ENCODE measurements around the gene PSPN.
"Not testable (repeated sequence)": the region's sequence is repeated elsewhere in the genome, so short reads cannot be mapped to it uniquely, and the experiment has no call there.

The PSPN gene

DNA sequence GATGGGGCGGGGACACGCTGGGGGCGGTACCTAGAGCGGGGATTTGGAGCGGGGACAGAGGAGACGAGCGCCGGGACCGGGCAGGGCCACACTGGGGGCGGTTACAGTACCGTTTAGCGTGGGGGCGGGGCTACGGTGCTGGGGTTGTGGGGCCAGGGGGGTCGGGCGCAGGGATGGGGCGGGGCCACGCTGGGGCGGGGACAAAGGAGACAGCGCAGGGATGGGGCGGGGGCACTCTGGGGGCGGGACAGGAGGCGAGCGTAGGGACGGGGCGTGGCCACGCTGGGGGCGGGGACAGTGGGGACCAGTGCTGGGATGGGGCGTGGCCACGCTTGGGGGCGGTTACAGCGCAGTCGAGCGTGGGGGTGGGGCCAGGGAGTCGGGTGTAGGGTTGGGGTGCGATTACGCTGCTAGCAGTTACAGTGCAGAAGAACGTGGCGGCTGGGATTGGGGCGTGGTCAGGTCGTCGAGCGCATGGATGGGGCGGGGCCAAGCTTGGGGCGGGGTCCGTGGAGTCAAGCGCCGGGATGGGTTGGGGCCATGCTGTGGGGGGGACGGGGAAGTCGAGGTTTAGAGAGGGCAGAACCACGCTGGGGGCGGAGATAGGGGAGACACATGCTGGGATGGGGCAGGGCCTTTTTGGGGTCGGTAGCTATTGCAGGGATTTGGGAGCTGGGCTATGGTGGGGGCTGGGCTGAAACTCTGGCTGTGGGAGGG, 2.5 kb downstream of the PSPN start:
- DNase-seq (ENCODE audit: insufficient read length, low spot score) (peak; percentile 93), FAIRE-seq (peak; percentile 62)

DNA sequence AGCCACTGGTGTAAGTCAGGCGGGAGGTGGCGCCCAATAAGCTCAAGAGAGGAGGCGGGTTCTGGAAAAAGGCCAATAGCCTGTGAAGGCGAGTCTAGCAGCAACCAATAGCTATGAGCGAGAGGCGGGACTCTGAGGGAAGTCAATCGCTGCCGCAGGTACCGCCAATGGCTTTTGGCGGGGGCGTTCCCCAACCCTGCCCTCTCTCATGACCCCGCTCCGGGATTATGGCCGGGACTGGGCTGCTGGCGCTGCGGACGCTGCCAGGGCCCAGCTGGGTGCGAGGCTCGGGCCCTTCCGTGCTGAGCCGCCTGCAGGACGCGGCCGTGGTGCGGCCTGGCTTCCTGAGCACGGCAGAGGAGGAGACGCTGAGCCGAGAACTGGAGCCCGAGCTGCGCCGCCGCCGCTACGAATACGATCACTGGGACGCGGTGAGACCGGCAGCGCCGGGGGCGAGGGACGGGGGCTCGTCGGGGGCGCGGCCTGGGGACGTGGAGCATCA, 3.1 kb downstream of the PSPN start, which contains the start of gene ALKBH7:
ALKBH7 (plus strand) TSS at position 201 of the 502 bp plus-strand sequence; CDS start at position 228, 27 bp downstream.
- peak; percentile 90 for DNase-seq (ENCODE audit: insufficient read length, low spot score)
- TF ChIP-seq POLR2A (IDR thresholded peaks at IDR 0.05; ENCODE audit: low read depth, low read length) = peak; percentile 36; the same call in 1 of the 2 replicates
- FAIRE-seq = peak; percentile 93

More for the DNA sequence above, 2.5 kb downstream of the PSPN start:
- peak; percentile 9; the same call in 1 of the 2 replicates for TF ChIP-seq POLR2A (IDR thresholded peaks at IDR 0.05; ENCODE audit: low read depth, low read length)

DNA sequence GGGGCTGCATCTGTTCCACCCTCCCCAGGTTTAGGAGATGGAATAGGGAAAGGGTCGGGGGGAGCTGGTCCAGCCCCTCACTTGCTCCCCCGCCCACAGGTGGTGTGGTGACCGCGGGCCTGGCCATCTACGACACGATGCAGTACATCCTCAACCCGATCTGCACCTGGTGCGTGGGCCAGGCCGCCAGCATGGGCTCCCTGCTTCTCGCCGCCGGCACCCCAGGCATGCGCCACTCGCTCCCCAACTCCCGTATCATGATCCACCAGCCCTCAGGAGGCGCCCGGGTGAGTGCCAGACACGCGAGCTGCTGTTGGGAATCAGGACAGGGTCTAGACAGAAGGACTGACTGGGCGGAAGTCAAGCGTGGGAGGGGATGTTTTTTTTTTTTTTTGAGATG, 11.4 kb downstream of the PSPN start:
- DNase-seq (ENCODE audit: insufficient read length, low spot score) (no peak), FAIRE-seq (no peak)
- TF ChIP-seq POLR2A (IDR thresholded peaks at IDR 0.05; ENCODE audit: low read depth, low read length) = no peak

DNA sequence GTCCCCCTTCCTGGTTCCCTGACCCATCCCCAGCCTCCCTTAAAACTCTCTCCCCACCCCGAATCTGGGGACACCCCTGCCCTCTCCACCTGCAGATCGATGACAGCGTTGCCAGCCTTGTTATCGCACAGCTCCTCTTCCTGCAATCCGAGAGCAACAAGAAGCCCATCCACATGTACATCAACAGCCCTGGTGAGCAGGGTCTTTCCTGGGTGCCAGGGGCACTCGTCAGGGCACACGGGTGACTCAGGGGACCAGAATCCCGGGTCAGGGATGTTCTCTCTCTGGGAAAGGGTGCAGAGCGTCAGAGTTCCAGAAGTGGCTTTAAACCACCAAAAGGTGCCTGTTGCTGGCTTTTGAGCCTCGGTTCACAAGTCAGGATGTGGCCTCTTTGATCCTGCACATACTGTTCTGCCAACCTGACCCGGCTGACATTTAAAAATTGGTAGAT, 13.4 kb downstream of the PSPN start:
- no peak for TF ChIP-seq POLR2A (IDR thresholded peaks at IDR 0.05; ENCODE audit: low read depth, low read length)
- FAIRE-seq (no peak), DNase-seq (ENCODE audit: insufficient read length, low spot score) (no peak)

DNA sequence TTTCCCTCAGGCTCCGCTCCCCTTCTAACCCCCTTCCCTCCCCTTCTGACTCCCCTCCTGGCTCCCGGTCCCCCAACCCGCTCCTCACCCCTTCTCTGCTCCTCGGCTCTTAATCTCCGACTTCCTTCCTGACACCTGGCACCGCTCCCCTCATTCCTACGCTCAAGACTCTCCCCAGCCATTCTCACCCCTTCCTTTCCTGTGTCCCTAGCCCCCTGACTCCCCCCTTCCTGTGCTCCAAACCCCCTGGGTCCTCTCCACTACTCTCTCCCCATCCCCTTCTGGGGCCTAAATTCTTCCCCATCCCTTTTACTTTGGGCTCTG, 13.7 kb downstream of the PSPN start:
- TF ChIP-seq POLR2A (IDR thresholded peaks at IDR 0.05; ENCODE audit: low read depth, low read length) = no peak
- FAIRE-seq = no peak
- DNase-seq (ENCODE audit: insufficient read length, low spot score) = no peak

DNA sequence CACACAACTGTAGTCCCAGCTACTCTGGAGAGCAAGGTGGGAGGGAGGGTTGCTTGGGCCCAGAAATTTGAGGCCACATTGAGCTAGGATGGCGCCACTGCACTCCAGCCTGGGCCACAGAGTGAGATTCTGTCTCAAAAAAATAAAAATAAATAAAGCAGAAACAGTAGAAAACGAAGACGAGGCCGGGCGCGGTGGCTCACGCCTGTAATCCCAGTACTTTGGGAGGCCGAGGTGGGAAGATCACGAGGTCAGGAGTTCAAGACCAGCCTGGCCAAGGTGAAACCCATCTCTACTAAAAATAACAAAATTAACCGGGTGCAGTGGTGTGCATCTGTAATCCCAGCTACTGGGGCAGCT, 14.9 kb downstream of the PSPN start:
- DNase-seq (ENCODE audit: insufficient read length, low spot score); FAIRE-seq: not testable (repeated sequence)

DNA sequence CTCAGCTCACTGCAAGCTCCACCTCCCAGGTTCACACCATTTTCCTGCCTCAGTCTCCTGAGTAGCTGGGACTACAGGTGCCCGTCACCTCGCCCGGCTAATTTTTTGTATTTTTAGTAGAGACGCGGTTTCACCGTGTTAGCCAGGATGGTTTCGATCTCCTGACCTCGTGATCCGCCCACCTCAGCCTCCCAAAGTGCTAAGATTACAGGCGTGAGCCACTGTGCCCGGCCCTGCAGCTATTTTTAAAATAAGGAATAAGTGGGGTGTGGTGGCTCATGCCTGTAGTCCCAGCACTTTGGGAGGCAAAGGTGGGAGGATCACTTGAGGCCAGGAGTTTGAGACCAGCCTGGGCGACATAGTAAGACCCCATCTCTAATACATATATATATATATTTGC, 15.3 kb downstream of the PSPN start:
- not testable (repeated sequence) for FAIRE-seq; DNase-seq (ENCODE audit: insufficient read length, low spot score)

DNA sequence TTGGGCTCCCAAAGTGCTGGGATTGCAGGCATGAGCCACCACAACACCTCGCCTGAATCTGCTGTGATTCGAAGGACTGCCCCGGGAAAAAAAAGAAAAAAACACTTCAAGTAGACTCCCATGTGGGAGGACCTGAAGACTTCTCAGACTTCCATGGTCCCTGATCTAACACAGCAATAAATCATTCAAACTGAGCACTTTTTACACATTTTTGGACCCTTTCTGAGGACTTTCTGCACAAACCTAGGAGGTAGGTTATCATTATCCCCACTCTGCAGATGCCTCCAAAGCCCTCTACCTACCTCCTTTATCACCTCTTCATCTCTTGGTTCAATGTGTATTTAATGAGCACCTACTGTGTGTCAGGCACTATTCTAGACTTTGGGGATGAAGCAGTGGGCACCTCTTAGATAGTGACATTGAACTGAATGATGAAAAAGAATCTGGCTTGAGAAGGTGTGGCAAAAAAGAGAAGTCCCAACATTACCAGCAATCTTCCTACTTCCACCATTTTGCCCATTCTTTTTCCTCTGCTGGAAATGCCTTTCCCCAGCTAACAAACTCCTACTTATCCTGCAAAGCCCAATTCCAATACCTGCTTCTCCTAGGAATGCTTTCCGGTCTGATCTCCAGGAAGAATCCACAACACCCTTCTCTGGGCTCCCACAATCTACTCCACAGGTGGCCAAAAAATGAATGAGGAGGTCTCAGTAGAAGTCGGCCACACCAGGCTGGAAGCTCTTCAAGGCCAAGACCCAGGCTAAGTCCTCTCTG, 16.0 kb downstream of the PSPN start:
- TF ChIP-seq POLR2A (IDR thresholded peaks at IDR 0.05; ENCODE audit: low read depth, low read length) = no peak
- no peak for FAIRE-seq
- DNase-seq (ENCODE audit: insufficient read length, low spot score) = no peak

DNA sequence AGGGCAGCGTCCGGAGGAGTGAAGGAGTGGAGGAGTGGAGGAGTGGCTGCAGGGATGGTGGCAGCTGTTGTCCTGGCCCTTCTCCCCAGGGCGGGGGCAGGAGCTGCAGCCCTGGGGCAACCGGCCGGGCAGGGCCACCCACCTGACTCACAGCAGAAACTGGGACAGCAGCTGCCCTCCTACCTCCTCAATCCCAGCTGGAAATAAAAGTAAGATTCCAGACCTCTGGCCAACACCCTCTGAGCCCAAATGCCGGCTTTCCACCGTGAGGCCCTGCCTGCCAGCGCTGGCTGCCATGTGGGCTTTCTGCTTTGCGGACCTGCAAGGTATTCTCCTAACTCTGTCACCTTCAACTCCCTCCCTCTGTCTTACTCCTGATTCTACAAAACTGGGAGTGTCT, 17.7 kb downstream of the PSPN start:
- no peak for TF ChIP-seq POLR2A (IDR thresholded peaks at IDR 0.05; ENCODE audit: low read depth, low read length)
- DNase-seq (ENCODE audit: insufficient read length, low spot score) = peak; percentile 38

DNA sequence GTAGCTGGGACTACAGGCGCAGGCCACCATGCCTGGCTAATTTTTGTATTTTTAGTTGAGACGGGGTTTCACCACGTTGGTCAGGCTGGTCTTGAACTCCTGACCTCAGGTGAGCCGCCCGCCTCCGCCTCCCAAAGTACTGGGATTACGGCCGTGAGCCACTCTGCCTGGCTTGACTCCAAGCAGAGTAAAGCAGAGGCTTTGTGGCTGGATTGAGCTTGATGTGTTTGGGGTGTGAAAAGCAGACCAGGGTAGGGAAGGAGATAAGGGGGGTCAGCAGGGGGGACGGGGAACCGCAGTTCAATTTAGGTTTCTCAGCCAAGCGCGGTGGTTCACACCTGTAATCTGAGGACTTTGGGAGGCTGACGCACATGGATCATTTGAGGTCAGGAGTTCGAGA, 18.6 kb downstream of the PSPN start:
- FAIRE-seq (no peak), DNase-seq (ENCODE audit: insufficient read length, low spot score) (no peak)
- no peak for TF ChIP-seq POLR2A (IDR thresholded peaks at IDR 0.05; ENCODE audit: low read depth, low read length)

More for the DNA sequence above, 17.7 kb downstream of the PSPN start:
- no peak for FAIRE-seq

DNA sequence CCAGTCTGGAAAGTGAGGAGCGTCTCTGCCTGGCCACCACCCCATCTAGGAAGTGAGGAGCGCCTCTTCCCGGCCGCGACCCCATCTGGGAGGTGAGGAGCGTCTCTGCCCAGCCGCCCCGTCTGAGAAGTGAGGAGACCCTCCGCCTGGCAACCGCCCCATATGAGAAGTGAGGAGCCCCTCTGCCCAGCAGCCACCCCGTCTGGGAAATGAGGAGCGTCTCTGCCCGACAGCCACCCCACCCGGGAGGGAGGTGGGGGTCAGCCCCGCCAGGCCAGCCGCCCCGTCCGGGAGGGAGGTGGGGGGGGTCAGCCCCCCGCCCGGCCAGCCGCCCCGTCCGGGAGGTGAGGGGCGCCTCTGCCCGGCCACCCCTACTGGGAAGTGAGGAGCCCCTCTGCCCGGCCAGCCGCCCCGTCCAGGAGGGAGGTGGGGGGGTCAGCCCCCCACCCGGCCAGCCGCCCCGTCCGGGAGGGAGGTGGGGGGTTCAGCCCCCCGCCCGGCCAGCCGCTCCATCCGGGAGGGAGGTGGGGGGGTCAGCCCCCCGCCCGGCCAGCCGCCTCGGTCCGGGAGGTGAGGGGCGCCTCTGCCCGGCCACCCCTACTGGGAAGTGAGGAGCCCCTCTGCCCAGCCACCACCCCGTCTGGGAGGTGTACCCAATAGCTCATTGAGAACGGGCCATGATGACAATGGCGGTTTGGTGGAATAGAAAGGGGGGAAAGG, 20.3 kb downstream of the PSPN start:
- FAIRE-seq; DNase-seq (ENCODE audit: insufficient read length, low spot score): not testable (repeated sequence)

DNA sequence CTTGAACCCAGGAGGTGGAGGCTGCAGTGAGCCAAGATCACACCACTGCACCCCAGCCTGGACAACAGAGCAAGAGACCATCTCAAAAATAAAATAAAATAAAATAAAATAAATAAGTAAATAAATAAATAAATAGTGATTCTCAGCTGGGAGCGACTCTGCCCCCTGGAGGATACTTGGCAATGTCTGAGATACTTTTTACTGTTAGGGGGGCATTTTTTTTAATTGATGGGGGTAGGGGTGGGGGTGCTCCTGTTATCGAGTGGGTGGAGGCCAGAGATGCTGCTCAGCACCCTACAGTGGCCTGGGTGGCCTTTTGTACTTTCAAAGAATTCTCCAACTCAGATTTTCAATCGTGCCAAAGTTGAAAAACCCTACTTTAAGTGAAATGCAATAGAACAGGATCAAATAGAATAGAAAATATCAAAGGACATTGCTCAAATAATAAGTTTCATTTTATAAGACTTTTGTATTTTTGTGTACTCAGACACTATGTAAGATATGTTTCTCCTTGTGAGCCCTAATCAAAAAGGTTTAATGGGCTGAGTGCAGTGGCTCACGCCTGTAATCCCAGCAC, 21.5 kb downstream of the PSPN start:
- DNase-seq (ENCODE audit: insufficient read length, low spot score) (no peak), FAIRE-seq (no peak)
- TF ChIP-seq POLR2A (IDR thresholded peaks at IDR 0.05; ENCODE audit: low read depth, low read length) = no peak

DNA sequence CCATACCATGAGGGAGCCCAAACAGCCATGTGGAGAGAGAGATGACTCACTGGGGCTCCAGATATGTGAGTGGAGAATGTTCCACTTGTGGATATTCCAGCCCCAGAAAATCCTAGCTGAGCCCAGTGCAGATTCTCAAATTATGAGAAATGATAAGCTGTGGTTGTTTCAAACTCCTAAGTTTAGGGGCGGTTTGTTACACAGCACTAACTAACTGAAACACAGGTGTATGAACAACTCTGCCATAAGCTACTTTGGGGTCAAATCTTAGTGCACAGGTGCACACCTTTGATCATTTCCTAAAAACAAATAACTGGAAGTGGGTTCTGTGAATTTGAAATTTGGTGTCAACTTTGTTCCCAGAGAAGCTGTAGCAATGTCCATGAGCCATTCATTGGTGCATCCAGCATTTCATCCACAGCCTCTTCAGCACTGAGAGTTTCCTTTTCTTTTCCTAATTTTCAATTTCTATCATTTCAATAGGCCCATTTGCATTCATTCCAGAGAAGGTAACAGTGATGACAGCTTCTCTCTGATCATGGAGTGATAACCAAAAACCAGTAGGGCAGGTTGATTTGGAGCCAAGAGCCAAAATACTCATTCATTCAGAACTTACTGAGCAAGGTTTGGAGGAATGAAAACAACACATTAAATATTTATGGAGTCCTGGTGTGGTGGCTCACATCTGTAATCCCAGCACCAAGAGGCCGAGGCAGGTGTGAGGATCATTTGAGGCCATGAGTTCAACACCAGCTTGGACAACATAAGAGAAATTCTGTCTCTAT, 23.2 kb downstream of the PSPN start:
- FAIRE-seq (no peak), DNase-seq (ENCODE audit: insufficient read length, low spot score) (no peak)
- no peak for TF ChIP-seq POLR2A (IDR thresholded peaks at IDR 0.05; ENCODE audit: low read depth, low read length)
